Muscle of leg (tissue), 11 donors: ENCODE data around the gene PEAK1. TPM values are rescaled to one million over a fixed set of nuclear protein-coding genes. Genes with fewer than 3 reads are reported as not detected.

Experiments
- DNase-seq: peaks from one replicate; pipeline ENCODE4 v3.0.0; 2013
- H3K27ac ChIP-seq: one replicate; pipeline ENCODE4 v1.5.1; 2013; ENCODE audit warnings: mild to moderate bottlenecking, low read length, control low read depth
- H3K27me3 ChIP-seq: one replicate; pipeline ENCODE4 v1.6.1; 2013; ENCODE audit warnings: low read length; ENCODE audit not compliant: control insufficient read depth, insufficient read depth
- H3K36me3 ChIP-seq: one replicate; pipeline ENCODE4 v1.6.1; 2013; ENCODE audit warnings: low read length; ENCODE audit not compliant: control insufficient read depth, insufficient read depth
- H3K4me1 ChIP-seq: one replicate; pipeline ENCODE4 v1.6.1; 2013; ENCODE audit warnings: low read length; ENCODE audit not compliant: control insufficient read depth, insufficient read depth
- H3K4me3 ChIP-seq: one replicate; pipeline ENCODE4 v1.5.1; 2013; ENCODE audit warnings: low read length, control low read depth
- H3K9me3 ChIP-seq: replicated peaks from 2 replicates; pipeline ENCODE4 v1.6.1; 2013; ENCODE audit warnings: low read depth, low read length; ENCODE audit not compliant: control insufficient read depth
- WGBS: methylation state at CpG from one replicate; pipeline ENCODE4 v1.1.5; 2013; ENCODE audit warnings: missing lambda C conversion rate; ENCODE audit not compliant: insufficient coverage; 5-methylcytosine and 5-hydroxymethylcytosine counted together
- polyA plus RNA-seq, 8 donors: library from polyadenylated mRNA; unstranded; fragments of 120-200 nt; gene quantifications; one replicate each; pipeline versions ENCODE4 v1.2.1 to v1.2.3, GENCODE V29; 2013; ENCODE audit warnings: inconsistent platforms in 1 of 8, low replicate concordance in 1 of 8; ENCODE audit not compliant: insufficient read length in 8 of 8, insufficient read depth in 1 of 8
- total RNA-seq: library from RNA; stranded (reverse); fragments of 120-200 nt; gene quantifications from one replicate; pipeline ENCODE4 v1.2.4, GENCODE V29; 2013

Gene PEAK1
- total and polyA plus RNA-seq, 9 donors = 19.9 to 43.7 (median 35.1) TPM

GRCh38 chr15:77346245-77347036 lies 73.5 kb downstream of the PEAK1 start:
- H3K4me3 ChIP-seq = no peak overlapping the region
- peaks cover under 1% of the 10 kb centered on the region for H3K4me1 ChIP-seq
- no peak for DNase-seq
- H3K27ac ChIP-seq = no peak overlapping the region
- no peaks in the 10 kb centered on the region for H3K9me3 ChIP-seq
- WGBS = no CpG with 5 or more reads among the region's 4 CpGs
- no peaks in the 10 kb centered on the region for H3K27me3 ChIP-seq
- H3K36me3 ChIP-seq = no peaks in the 10 kb centered on the region

GRCh38 chr15:77342807-77343206 lies 77.1 kb downstream of the PEAK1 start:
- WGBS = no CpG with 5 or more reads among the region's 3 CpGs
- peak; percentile 52 for DNase-seq

DNA sequence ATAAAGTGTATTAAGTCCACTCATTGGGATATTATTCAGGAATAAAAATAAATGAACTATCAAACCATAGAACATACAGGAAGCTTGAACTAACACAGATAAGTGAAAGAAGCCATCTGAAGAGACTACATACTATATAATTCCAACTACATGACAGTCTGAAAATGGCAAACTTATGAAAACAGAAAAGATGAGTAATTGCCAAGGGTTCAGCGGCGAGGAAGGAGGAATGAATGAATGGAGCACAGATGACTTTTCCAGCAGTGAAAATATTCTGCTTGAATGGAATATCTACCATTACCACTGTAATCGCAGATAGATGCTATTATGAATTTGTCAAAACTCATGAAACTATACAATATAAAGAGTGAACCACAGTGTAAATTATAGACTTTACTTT lies 79.7 kb downstream of the PEAK1 start:
- Histone ChIP-seq H3K4me1 (peaks cover 3% of the 10 kb centered on the region), H3K27ac (no peak overlapping the region), H3K4me3 (no peak overlapping the region), H3K9me3 (no peaks in the 10 kb centered on the region), H3K27me3 (no peaks in the 10 kb centered on the region), H3K36me3 (no peaks in the 10 kb centered on the region)
- DNase-seq = no peak
- no CpG with 5 or more reads among the region's 3 CpGs for WGBS

More at GRCh38 chr15:77342807-77343206, 77.1 kb downstream of the PEAK1 start:
- Histone ChIP-seq H3K36me3 (no peaks in the 10 kb centered on the region), H3K4me3 (no peak overlapping the region), H3K27me3 (no peaks in the 10 kb centered on the region), H3K4me1 (no peaks in the 10 kb centered on the region), H3K9me3 (no peaks in the 10 kb centered on the region), H3K27ac (peak overlapping the region; percentile 24)

DNA sequence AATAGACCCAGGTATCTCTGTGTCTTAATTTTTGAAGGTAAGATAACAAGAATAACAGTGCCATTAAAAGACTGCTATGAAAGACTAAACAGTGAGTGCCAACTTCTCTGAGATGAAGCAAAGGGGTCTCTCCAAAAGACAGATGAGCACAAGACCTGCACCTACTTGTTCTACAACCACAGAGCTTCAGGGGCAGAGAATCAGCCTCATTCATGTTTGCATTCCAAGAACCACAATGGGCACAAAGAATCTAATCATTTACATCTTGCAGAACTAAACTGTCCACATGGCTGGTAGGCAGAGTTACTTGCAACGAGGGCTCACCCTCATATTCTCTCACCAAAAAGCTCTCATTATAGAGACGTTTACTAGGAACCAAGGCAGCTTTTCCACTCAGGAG lies 83.9 kb downstream of the PEAK1 start:
- peaks cover 3% of the 10 kb centered on the region for H3K4me1 ChIP-seq
- no CpG with 5 or more reads among the region's 2 CpGs for WGBS
- H3K36me3 ChIP-seq = no peaks in the 10 kb centered on the region
- H3K27ac ChIP-seq = no peak overlapping the region
- no peak for DNase-seq
- H3K4me3 ChIP-seq = no peak overlapping the region
- H3K27me3 ChIP-seq = no peaks in the 10 kb centered on the region
- H3K9me3 ChIP-seq = no peaks in the 10 kb centered on the region

DNA sequence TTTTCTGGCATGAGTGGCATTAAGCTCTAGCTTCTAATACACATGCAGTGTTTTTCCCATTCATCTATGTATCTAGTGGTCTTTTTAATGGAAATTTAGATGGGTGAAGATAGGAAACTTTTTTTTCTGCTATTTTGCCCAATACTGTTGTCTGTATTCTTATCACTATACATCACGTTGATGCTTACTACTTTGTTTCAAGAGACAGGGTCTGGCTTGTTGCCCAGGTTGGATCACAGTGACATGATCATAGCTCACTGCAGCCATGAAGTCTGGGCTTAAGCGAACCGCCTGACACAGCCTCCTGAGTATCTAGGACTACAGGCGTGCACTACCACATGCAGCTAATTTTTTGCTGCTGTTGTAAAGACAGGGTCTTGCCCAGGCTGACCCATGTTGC lies 84.6 kb downstream of the PEAK1 start:
- no peaks in the 10 kb centered on the region for H3K27me3 ChIP-seq
- peaks cover 3% of the 10 kb centered on the region for H3K4me1 ChIP-seq
- peak overlapping the region; percentile 47 for H3K27ac ChIP-seq
- H3K4me3 ChIP-seq = no peak overlapping the region
- peak; percentile 70 for DNase-seq
- no peaks in the 10 kb centered on the region for H3K36me3 ChIP-seq
- no peaks in the 10 kb centered on the region for H3K9me3 ChIP-seq
- 27% methylated on average over 3 of the region's 4 CpGs for WGBS

DNA sequence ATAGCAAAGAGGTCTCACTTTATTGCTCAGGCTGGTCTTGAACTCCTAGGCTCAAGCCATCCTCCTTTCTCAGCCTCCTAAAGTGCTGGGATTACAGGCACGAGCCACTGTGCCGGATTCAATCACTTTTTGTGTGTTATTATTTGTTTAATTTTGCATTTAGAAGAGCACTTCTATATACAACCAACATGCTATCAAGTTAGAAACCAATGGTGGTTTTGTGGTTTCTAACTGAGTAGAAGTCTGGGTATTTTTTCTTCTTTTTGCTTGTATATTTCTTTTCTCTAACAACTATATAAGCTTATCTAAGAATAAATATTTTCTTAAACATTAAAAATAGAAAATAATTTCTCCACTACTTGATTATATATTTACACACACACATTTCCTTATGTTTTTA lies 86.7 kb downstream of the PEAK1 start:
- Histone ChIP-seq H3K9me3 (no peaks in the 10 kb centered on the region), H3K4me3 (no peak overlapping the region), H3K36me3 (no peaks in the 10 kb centered on the region), H3K4me1 (peaks cover 3% of the 10 kb centered on the region), H3K27me3 (no peaks in the 10 kb centered on the region), H3K27ac (no peak overlapping the region)
- WGBS = no CpG with 5 or more reads among the region's 2 CpGs
- no peak for DNase-seq

GRCh38 chr15:77329202-77329601 lies 90.7 kb downstream of the PEAK1 start:
- Histone ChIP-seq H3K4me1 (no peaks in the 10 kb centered on the region), H3K27ac (no peak overlapping the region), H3K36me3 (no peaks in the 10 kb centered on the region), H3K9me3 (peaks cover 2% of the 10 kb centered on the region), H3K27me3 (no peaks in the 10 kb centered on the region), H3K4me3 (no peak overlapping the region)
- WGBS = no CpG with 5 or more reads among the region's 1 CpG
- DNase-seq = no peak

GRCh38 chr15:77327844-77328529 lies 91.9 kb downstream of the PEAK1 start:
- DNase-seq = no peak
- H3K9me3 ChIP-seq = peaks cover 2% of the 10 kb centered on the region
- H3K27ac ChIP-seq = no peak overlapping the region
- no peaks in the 10 kb centered on the region for H3K4me1 ChIP-seq
- no peaks in the 10 kb centered on the region for H3K27me3 ChIP-seq
- H3K36me3 ChIP-seq = no peaks in the 10 kb centered on the region
- 75% methylated on average over 1 of the region's 3 CpGs for WGBS
- no peak overlapping the region for H3K4me3 ChIP-seq

- no peak overlapping the region for H3K4me3 ChIP-seq
- H3K27ac ChIP-seq = no peak overlapping the region
- H3K9me3 ChIP-seq = peaks cover 2% of the 10 kb centered on the region
- WGBS = no CpG with 5 or more reads among the region's 2 CpGs
- no peaks in the 10 kb centered on the region for H3K4me1 ChIP-seq
- H3K36me3 ChIP-seq = no peaks in the 10 kb centered on the region
- no peaks in the 10 kb centered on the region for H3K27me3 ChIP-seq
- DNase-seq = no peak
These were observed 92.7 kb downstream of the PEAK1 start for GRCh38 chr15:77327168-77327567.

DNA sequence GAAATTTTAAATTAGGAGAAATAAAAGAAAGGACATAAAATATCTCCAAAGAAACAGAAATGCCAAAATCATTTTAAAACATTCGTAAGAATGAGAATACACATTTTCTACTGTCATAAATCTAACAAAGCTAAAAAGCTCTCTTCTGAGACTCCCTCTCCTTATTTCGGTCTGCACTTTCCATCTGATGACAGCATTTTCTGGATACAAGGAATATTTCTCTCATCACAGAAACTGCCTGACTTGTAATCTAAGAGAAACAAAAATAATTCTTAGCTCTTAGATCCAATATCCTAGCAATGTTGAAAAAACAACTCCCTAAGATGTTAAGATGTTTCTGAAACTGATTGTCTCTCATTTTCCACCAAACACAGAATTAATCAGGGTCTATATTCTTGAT lies 93.5 kb downstream of the PEAK1 start:
- 40% methylated on average over 1 of the region's 2 CpGs for WGBS
- peak; percentile 76 for DNase-seq
- no peak overlapping the region for H3K4me3 ChIP-seq
- H3K36me3 ChIP-seq = no peaks in the 10 kb centered on the region
- no peak overlapping the region for H3K27ac ChIP-seq
- peaks cover 2% of the 10 kb centered on the region for H3K9me3 ChIP-seq
- no peaks in the 10 kb centered on the region for H3K27me3 ChIP-seq
- H3K4me1 ChIP-seq = no peaks in the 10 kb centered on the region
